ENCODE measurements around the gene C2orf69.

GRCh38 chr2:199928626-199929025 is 17.5 kb downstream of the C2orf69 start:
- TF ChIP-seq CTCF (IDR thresholded peaks at IDR 0.05) (no peak), POLR2A (IDR thresholded peaks at IDR 0.05) (no peak)

All from testis (tissue), 2 donors.